ENCODE data around the gene TPSAB1.
"Not testable (repeated sequence)": the region's sequence is repeated elsewhere in the genome, so short reads cannot be mapped to it uniquely, and the experiment has no call there.

The TPSAB1 gene

DNA sequence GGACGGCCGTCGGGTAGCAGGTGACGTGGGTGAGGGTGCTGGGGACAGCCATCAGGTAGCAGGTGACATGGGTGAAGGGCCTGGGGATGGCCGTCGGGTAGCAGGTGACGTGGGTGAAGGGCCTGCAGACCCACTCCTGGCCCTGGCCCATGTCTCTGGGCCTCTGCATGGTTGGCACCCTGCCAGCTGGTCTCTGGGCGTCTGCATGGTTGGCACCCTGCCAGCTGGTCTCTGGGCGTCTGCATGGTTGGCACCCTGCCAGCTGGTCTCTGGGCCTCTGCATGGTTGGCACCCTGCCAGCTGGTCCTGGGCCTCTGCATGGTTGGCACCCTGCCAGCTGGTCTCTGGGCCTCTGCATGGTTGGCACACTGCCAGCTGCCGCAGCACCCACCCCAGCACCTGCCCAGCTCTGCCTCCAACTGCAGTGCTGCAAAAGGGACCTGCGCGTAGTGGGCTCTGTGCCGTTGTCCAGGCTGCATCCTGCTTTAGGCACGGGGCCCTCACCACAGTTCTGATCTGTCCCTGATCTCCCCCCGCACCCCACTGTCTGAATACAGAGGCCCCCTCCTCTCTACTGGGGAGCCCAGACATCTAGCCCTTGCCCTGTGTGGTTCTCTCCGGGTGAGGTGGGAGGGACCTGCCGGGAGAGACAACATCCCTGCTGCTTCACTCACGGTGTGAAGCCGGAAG lies 31.4 kb downstream of the TPSAB1 start:
- not testable (repeated sequence) for DNase-seq

DNA sequence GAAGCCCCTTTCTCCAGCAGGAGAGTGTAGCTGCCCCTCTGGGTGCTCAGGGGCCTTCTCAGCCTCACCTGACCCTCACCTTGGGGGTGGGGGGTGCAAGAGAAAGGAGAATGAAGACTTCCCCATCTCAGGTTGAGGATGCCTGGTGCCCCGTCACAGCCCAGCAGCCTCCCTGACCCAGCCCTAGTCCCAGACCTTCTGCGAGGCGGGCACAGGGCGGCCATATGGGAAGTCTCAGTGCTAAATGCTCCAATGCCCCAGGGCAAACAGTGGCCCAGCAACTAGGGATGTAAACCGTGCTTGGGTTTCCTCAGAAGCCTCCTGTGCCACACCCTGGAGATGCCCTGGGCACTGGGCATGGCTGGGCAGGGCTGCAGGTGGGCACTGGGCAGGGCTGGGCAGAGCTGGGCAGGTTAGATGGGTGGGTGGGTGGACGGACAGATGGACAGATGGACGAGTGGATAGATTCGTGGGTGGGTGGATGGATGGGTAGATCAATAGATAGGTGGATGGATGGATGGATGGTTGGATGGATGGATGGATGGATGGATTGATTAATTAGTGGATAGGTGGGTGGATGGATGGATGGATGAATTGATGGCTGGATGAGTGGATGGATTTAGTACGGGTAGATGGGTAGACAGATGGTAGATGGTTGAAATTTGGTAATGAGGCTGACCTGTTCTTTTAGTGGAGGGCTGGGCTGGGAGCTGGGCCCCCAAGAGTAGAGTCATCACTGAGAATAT lies 32.1 kb downstream of the TPSAB1 start:
- DNase-seq = no peak

DNA sequence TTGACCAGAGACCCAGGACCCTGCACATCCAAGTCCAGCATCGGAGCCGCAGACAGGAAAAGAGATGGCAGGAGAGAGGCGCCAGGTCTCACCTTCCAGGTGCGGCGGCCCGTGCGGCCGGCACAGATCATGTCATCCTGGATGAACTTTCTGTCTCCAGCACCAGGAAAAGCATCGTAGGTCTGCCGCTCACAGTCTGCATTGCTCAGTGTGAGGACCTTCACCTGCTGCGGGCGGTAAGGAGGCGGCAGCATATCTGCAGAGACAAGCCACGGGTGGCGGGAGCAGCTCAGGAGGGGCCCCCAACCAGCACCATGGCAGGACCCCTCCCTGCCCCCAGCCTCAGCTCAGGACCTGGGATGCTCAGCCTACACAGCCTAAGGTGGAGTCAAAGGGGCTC lies 33.3 kb downstream of the TPSAB1 start:
- DNase-seq = no peak

DNA sequence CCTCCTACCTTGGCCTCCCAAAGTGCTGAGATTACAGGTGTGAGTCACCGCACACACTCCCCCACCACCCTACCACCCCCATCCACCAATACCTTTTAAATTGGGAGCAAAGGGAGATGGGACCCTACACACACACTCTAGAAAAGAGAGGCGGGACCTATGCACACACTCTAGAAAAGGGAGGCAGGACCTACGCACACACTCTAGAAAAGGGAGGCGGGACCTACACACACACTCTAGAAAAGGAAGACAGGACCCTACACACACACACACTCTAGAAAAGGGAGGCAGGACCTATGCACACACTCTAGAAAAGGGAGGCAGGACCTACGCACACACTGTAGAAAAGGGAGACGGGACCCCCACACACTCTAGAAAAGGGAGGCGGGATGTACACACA lies 34.3 kb downstream of the TPSAB1 start:
- no peak for DNase-seq

DNA sequence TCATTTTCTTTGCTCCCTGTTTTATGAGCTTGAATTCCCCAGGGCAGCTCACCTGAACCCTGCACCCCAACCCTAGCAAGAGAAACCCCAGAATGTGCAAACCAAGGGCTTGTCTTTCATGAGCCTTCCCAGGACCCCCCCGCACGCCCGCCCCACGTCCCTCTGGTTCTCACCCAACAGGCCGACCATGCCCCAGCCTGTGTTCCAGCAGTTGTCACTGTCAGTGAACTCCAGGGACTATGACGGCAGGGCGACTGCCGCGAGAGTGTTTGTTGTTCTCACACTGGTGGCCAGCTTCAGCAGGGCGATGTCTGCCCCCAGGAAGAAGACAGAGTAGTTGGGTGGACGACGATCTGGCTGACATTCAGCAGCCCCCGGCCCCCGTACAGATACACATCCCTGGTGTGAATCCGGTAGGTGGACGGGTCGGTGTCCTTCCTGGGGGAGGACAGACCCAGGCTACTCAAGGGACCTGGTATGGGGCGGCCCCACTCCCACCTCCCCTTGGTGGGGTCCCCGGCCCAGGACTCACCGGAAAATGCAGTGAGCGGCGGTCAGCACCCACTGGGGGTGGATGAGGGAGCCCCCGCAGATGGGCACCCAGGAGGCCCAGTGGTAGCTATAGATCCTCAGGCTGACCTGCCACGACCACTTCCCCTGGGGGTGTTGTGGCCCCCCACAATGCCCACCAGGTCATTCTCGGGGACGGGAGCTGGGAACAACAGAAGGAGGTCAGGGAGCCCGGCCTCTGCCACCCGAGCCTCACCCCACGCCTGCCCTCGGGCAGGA lies 35.5 kb downstream of the TPSAB1 start:
- no peak for DNase-seq

DNA sequence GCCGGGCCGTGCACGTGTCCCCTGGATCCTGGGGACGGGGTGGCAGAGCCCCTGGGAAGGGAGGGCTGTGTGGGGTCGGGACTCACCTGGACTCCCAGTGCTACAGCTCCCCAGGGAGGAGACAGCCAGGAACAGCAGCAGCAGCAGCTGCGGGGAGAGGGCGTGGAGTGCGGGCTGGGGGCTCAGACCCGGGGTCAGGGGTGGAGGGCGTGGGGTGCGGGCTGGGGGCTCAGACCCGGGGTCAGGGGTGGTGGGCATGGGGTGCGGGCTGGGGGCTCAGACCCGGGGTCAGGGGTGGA lies 36.0 kb downstream of the TPSAB1 start:
- DNase-seq = no peak

DNA sequence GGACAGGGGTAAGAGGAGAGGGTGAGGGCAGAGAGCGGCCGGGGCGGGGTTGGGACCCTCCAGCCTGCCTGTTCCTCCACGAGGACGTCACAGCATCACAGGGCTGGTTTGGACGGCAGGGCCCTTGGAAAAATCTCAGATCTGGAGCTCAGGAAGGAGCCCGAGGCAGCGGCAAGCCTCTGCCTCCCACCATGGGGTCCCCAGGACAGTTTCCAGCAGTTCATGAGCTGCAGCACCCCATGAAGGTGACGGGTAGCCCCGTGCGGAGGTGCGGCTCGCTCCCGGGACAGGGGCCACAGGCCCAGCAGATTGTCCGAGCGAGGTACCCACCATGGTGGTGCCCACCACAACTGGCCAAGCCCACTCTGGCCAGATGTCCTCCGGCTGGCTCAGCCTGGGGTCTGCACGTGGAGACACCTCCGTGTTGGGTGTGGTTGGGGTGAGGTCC lies 36.7 kb downstream of the TPSAB1 start:
- DNase-seq = no peak

DNA sequence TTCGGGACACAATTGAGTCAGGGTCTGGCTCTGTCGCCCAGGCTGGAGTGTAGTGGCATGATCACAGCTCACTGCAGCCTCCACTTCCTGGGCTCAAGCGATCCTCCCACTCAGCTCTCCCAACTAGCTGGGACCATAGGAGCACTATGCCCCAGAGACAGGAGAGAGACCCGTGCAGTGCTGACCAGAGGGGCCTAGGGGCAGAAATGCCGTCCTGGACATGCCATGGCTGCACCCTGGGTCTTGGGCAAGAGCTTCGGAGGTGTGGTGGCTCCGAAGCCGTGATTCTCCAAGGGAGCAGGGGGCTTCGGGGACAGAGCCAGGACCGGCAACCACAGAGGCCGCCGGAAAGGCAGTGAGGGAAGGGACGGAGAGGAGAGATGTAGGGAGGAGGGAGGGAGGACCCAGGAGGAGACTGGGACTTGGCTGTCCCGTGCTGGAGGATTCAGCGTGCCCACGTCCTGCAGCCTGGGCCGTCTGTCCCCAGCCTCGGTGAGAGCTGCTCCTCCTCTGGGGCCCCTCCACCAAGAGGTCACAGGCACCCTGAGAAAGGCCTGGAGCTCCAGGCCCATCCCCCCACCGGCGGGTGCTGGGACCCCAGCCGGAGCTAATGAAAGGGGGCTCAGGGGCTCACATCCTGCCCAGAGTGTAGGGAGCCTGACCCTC lies 37.2 kb downstream of the TPSAB1 start:
- no peak for DNase-seq

DNA sequence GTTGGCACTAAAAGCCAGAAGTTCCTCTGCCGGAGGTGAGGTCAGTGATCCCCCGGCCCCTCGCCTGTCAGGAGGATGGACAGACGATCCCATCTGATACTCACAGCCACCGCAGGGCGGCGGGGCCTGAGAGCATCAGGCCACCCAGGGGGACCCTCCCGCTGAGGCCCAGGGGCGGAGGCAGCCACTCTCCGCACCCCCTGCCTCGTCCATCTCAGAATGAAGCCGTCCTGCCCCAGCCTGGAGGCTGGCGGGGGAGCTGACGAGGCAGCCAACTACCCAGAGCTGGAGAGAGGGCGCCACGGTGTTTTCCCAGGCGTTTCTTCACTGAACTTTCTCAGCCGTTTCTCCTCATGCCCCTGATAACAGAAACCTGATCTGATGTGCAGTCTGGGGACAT lies 38.0 kb downstream of the TPSAB1 start:
- DNase-seq = no peak

DNA sequence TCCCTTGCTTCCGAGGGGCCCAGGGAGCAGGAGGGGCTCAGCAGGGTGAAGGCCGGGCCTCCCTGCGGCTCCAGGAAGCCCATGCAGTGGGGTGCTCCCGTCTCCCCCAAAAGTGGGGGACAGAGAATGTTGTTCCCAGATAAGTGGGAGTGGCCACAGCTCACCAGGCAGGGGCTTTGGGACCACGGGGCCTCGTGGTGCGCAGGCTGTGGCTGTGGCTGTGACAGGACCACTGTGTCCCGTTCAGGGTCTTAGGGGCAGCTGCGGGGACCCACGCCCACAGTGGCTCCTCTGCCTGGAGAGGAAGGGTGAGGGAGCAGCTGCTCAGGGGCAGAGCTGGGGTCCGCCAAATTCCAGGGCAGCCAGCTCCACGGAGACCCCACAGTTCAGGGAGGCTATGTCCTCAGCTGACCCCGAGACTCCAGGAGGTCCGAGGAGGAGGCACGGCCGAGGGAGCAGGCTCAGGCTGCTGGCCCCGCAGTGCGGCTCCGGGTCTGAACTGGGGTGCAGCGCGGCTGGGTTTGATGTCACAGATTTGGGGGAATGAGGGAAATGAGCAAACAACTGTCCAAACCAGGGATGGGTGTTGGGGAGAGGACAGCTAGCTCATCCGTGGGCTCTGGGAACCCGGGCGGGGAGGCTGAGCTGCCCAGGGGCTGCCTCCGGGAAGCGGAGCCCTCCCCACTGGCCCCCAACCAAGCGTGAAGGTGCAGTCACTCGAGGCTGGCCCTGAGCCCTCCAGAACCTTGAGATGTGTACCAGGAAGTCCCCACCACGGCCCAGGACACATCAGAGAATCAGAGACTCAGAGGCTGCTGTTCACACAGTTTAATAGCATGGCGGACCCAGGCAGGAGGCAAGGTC lies 38.8 kb downstream of the TPSAB1 start:
- no peak for DNase-seq

DNA sequence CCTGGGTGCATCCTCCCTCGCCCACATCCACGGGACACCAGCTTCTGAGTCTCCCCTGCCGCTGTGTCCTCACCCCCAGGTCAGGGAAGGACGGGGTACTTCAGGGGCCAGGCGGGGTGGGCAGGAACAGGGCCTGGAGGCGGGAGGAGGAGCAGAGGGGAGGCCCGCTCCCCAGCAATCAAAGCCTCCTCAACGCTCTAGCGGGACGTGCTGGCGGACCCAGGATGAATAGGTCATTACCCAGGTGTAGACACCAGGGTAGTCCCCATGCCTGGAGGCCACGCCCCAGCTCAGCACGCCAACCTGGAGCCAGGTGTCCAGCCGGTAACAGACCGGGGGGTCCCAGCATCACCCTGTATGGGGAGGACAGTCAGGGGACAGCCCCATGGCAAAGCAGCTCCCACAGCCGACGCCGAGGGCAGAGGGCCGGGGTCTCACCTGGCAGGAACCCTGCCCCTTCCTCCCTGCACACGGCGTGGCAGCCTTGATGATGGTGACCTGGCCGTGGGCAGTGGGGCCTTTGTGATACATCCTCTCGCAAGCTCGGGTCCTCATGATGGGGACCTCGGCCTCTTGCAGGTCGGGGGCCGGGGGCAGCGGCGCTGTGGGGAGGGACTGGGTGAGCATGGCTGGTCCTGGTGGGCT lies 39.6 kb downstream of the TPSAB1 start:
- DNase-seq = no peak

DNA sequence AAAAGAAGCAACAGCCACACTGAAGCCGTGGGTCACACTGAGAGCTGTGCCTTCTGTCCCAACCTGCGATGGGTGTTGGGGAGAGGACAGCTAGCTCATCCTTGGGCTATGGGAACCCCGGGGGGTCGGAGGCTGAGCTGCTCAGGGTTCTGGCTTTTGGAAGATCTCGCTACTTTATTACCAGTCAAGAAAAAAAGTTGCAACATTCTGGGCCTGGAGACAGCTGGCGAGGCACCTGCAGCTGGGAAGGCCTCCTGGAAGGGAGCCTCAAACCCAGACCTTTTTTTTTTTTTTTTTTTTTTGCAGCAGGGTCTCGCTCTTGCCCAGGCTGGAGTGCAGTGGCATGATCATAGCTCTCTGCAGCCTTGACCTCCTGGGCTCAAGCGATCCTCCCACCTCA lies 40.3 kb downstream of the TPSAB1 start:
- DNase-seq = no peak

DNA sequence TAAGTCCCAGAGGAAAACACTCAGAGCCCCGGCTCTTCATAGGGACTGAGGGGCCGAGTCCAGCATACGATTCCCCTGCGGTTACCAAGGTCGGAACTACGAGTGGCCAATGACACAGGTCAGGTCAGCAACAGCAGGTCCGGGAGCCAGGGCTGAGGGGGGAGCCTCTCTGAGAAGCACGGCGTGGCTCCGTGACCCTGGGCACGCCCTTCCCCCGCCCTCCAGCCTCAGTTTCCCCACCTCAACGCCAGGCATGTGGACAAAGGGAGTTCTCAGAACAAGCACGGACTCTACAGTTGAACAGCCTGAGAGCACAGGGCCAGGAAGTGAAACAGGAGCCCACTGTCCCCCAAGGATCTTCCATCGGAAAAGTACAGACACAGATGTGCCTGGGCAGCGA lies 41.0 kb downstream of the TPSAB1 start:
- DNase-seq = no peak

DNA sequence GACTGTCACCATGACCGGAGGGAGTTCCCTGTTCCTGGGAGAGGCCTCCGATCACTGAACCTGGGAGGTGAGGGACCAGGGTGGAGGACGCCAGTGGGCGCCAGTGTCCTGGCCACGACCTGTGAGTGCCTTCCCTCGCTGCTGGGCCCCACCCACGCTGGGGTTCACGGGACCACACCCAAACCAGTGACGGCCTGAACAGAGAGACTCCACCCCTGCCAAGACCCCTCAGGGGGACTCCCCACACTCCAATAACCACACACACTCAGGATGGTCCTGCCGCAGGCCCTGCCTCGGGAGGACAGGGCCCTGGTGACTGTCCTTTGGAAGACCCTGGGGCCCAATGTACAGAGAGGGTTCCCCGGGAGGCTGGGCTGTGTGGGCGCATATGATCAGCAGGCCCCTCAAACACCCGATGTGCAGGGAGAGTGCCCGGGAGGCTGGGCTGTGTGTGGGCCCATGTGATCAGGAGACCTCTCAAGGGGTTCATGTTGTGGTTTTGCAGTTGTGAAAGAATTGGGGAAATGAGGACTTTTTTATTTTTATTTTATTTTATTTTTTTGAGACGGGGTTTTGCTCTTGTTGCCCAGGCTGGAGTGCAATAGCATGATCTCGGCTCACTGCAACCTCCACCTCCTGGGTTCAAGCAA lies 41.9 kb downstream of the TPSAB1 start:
- DNase-seq = no peak

DNA sequence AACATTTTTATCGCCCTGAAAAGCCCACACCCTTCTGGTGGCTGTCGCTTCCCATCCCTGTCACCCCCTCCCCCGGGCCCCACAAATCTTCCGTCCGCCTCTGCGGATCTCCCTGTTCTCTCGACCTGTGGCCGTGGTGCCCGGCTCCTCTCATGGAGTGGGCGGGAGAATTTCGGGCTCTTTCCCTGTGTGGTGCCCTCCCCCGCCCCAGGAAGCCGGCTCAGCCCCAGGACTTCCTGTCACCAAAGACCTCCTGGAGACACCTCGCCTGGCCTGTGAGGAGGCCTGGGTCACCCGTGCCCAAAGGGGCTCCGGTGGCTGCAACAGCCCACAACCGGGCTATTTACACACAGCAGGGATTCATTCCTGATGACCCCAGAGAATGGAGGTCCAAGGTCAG lies 42.8 kb downstream of the TPSAB1 start:
- DNase-seq = no peak

DNA sequence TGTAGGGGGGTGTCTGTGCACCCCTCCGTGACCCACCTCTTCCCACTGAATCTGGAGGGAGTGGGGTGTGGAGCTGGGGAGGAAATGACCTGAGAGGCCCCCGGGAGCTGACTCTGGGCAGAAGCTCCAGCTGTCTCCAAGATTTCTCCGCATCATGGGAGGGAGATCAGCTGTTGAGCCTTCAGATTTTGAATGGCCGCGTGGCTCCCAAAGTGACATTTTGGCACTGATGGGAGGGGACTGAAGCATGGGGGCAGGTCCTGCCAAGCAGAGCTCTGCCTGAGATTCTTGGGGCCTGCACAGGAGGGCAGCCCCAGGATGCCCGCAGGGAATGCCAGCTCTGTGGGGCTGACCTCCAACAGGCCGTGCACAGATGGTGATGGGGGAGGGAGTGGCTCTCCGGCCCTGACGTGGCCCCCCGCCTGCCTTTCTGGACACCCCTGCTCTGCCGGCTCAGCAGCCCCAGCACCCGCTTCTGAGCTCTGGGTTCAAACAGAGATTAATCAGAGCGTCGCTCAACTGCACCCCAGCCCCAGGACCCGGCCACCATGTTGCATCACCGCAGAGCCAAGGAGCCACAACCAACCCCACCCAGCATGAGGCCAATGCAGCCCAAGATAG lies 43.6 kb downstream of the TPSAB1 start:
- DNase-seq = no peak

DNA sequence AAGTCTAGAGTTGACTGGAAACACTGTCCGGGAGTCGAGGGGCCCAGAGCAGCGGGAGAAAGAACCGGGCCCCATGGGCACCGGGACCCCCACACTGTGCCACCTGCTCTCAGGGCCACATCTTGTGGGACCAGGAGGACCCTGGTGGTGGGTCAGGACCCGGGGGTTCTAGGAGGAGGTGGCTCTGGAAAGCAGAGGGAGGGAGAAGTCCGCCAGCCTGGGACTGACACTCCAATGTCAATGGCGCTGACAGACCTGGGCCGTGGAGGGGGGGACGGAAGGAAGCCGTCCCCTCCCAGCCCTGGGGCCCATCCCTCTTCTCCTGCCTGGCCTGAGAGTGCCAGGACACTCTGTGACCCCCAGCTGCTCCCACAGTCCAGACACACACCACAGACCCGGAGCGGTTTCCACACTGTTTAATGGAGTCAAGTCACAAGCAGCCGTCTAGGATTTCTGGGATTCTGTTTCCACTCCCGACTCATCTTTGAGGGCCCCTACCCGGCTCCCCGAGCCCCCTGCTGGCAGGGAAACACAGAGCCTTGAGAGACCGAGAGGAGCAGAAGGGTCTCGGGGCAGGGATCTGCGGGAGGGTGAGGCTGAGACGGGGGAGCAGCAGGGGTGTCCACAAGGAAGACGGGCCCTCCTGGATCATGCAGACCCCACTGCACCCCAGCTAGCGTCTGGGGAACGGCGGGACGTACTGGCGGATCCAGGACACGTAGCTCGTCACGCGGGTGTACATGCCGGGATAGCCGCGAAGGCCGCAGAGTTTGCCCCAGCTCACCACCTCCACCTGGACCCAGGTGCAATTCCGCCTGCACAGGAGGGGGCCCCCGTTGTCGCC lies 45.4 kb downstream of the TPSAB1 start:
- no peak for DNase-seq

DNA sequence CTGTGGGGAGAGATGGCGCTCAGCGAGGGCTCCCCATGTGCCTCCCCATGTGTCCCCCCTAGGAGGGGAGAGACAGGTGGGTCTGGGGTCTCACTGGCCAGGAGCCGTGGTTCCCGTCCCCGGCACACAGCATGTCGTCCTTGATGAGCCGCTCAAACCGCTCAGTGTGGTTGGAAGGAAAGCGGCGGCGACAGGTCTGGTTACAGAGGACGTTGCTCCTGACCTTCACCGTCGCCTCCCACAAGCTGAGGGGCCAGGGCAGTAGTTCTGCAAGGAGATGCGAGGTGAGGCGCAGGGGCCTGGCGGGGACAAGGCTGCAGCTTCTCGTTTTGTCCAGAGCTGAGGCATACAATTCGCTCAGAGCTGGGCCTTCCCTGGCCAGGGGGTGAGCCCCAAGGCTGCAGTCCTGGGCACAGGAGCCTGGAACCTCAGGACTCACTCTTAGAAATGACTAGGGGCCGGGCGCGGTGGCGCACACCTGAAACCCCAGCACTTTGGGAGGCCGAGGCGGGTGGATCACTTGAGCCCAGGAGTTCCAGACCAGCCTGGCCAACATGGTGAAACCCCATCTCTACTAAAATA lies 46.1 kb downstream of the TPSAB1 start:
- no peak for DNase-seq

DNA sequence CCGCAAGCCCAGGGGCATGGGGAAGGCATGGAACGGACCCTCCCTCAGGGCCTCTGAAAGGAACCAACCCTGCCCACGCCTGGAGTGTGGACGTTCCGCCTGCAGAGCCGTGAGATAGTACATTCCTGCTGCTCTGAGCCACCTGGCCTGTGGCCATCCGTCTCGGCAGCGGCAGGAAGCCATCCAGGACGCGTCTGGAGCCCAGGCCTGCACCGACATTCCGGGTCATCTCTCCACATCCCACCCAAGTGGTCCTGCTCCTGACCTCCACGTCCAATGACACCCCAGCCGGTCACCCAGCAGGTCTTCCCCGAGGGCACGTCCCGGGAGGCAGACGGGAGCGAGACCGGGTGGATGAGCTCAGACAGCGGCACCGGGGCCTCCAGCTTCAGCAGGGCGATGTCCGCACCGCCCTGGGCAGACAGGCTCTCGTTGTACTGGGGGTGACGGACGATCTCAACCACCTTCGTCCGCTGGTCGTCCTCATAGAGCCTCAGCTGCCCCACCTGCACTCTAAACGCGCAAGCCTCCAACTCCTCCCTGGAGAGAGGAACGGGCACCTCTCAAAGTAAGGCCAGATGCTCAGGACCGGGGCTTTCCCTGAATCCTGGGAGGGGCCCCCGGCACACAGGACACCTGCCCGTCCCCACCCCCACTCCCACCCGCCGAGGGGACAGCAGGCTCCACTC lies 47.6 kb downstream of the TPSAB1 start:
- no peak for DNase-seq
